ENCODE data around the gene APP.

The APP gene

GRCh38 chr21:26112975-26113374 lies 57.6 kb downstream of the APP start:
- no peak for FAIRE-seq
- DNase-seq (ENCODE audit: insufficient read length, low spot score) = no peak
- no peak for TF ChIP-seq POLR2A (IDR thresholded peaks at IDR 0.05; ENCODE audit: low read depth, low read length)
- no peak for TF ChIP-seq POLR2AphosphoS5 (IDR thresholded peaks at IDR 0.05; ENCODE audit: low read depth, low read length)
- no peak for TF ChIP-seq PAX5 (IDR thresholded peaks at IDR 0.05; ENCODE audit: insufficient read depth, low read length, severe bottlenecking)
- no peak for TF ChIP-seq SPI1 (IDR thresholded peaks at IDR 0.05; ENCODE audit: low read depth, low read length)
- no peak for TF ChIP-seq POU2F2 (IDR thresholded peaks at IDR 0.05; ENCODE audit: low read depth, low read length)
- TF ChIP-seq TAF1 (IDR thresholded peaks at IDR 0.05; ENCODE audit: low read depth, low read length) = no peak

GRCh38 chr21:26112127-26112742 lies 58.3 kb downstream of the APP start:
- FAIRE-seq (no peak), DNase-seq (ENCODE audit: insufficient read length, low spot score) (no peak)
- TF ChIP-seq POU2F2 (IDR thresholded peaks at IDR 0.05; ENCODE audit: low read depth, low read length) = no peak
- no peak for TF ChIP-seq POLR2A (IDR thresholded peaks at IDR 0.05; ENCODE audit: low read depth, low read length)
- TF ChIP-seq POLR2AphosphoS5 (IDR thresholded peaks at IDR 0.05; ENCODE audit: low read depth, low read length) = no peak
- no peak for TF ChIP-seq SPI1 (IDR thresholded peaks at IDR 0.05; ENCODE audit: low read depth, low read length)
- no peak for TF ChIP-seq PAX5 (IDR thresholded peaks at IDR 0.05; ENCODE audit: insufficient read depth, low read length, severe bottlenecking)
- no peak for TF ChIP-seq TAF1 (IDR thresholded peaks at IDR 0.05; ENCODE audit: low read depth, low read length)

- TF ChIP-seq PAX5 (IDR thresholded peaks at IDR 0.05; ENCODE audit: insufficient read depth, low read length, severe bottlenecking) = no peak
- no peak for TF ChIP-seq POU2F2 (IDR thresholded peaks at IDR 0.05; ENCODE audit: low read depth, low read length)
- no peak for TF ChIP-seq POLR2AphosphoS5 (IDR thresholded peaks at IDR 0.05; ENCODE audit: low read depth, low read length)
- no peak for TF ChIP-seq SPI1 (IDR thresholded peaks at IDR 0.05; ENCODE audit: low read depth, low read length)
- TF ChIP-seq TAF1 (IDR thresholded peaks at IDR 0.05; ENCODE audit: low read depth, low read length) = no peak
- TF ChIP-seq POLR2A (IDR thresholded peaks at IDR 0.05; ENCODE audit: low read depth, low read length) = no peak
- DNase-seq (ENCODE audit: insufficient read length, low spot score) = no peak
- FAIRE-seq = no peak
These were observed 59.9 kb downstream of the APP start for GRCh38 chr21:26110715-26111114.

- FAIRE-seq (no peak), DNase-seq (ENCODE audit: insufficient read length, low spot score) (no peak)
- TF ChIP-seq POLR2A (IDR thresholded peaks at IDR 0.05; ENCODE audit: low read depth, low read length) (no peak), POLR2AphosphoS5 (IDR thresholded peaks at IDR 0.05; ENCODE audit: low read depth, low read length) (no peak), PAX5 (IDR thresholded peaks at IDR 0.05; ENCODE audit: insufficient read depth, low read length, severe bottlenecking) (no peak), SPI1 (IDR thresholded peaks at IDR 0.05; ENCODE audit: low read depth, low read length) (no peak), POU2F2 (IDR thresholded peaks at IDR 0.05; ENCODE audit: low read depth, low read length) (no peak), TAF1 (IDR thresholded peaks at IDR 0.05; ENCODE audit: low read depth, low read length) (no peak)
These were observed 63.1 kb downstream of the APP start for GRCh38 chr21:26107429-26107828.

GRCh38 chr21:26106562-26106961 lies 64.0 kb downstream of the APP start:
- DNase-seq (ENCODE audit: insufficient read length, low spot score) = no peak
- TF ChIP-seq SPI1 (IDR thresholded peaks at IDR 0.05; ENCODE audit: low read depth, low read length) = no peak
- FAIRE-seq = no peak

- TF ChIP-seq SPI1 (IDR thresholded peaks at IDR 0.05; ENCODE audit: low read depth, low read length) = no peak
- TF ChIP-seq PAX5 (IDR thresholded peaks at IDR 0.05; ENCODE audit: insufficient read depth, low read length, severe bottlenecking) = no peak
- no peak for TF ChIP-seq TAF1 (IDR thresholded peaks at IDR 0.05; ENCODE audit: low read depth, low read length)
- no peak for TF ChIP-seq POU2F2 (IDR thresholded peaks at IDR 0.05; ENCODE audit: low read depth, low read length)
- no peak for TF ChIP-seq POLR2A (IDR thresholded peaks at IDR 0.05; ENCODE audit: low read depth, low read length)
- no peak for TF ChIP-seq POLR2AphosphoS5 (IDR thresholded peaks at IDR 0.05; ENCODE audit: low read depth, low read length)
- FAIRE-seq = no peak
- no peak for DNase-seq (ENCODE audit: insufficient read length, low spot score)
These were observed 64.8 kb downstream of the APP start for GRCh38 chr21:26105819-26106218.

- FAIRE-seq = no peak
- TF ChIP-seq POU2F2 (IDR thresholded peaks at IDR 0.05; ENCODE audit: low read depth, low read length) (no peak), SPI1 (IDR thresholded peaks at IDR 0.05; ENCODE audit: low read depth, low read length) (no peak), POLR2A (IDR thresholded peaks at IDR 0.05; ENCODE audit: low read depth, low read length) (no peak), TAF1 (IDR thresholded peaks at IDR 0.05; ENCODE audit: low read depth, low read length) (no peak), PAX5 (IDR thresholded peaks at IDR 0.05; ENCODE audit: insufficient read depth, low read length, severe bottlenecking) (no peak), POLR2AphosphoS5 (IDR thresholded peaks at IDR 0.05; ENCODE audit: low read depth, low read length) (no peak)
- no peak for DNase-seq (ENCODE audit: insufficient read length, low spot score)
These were observed 70.0 kb downstream of the APP start for GRCh38 chr21:26100573-26100972.

- DNase-seq (ENCODE audit: insufficient read length, low spot score) = no peak
- FAIRE-seq = no peak
- TF ChIP-seq POLR2AphosphoS5 (IDR thresholded peaks at IDR 0.05; ENCODE audit: low read depth, low read length) = no peak
- no peak for TF ChIP-seq POLR2A (IDR thresholded peaks at IDR 0.05; ENCODE audit: low read depth, low read length)
- no peak for TF ChIP-seq SPI1 (IDR thresholded peaks at IDR 0.05; ENCODE audit: low read depth, low read length)
- TF ChIP-seq POU2F2 (IDR thresholded peaks at IDR 0.05; ENCODE audit: low read depth, low read length) = no peak
- TF ChIP-seq PAX5 (IDR thresholded peaks at IDR 0.05; ENCODE audit: insufficient read depth, low read length, severe bottlenecking) = no peak
- no peak for TF ChIP-seq TAF1 (IDR thresholded peaks at IDR 0.05; ENCODE audit: low read depth, low read length)
These were observed 70.9 kb downstream of the APP start for GRCh38 chr21:26099610-26100219.

GRCh38 chr21:26098772-26099397 lies 71.7 kb downstream of the APP start:
- TF ChIP-seq POLR2AphosphoS5 (IDR thresholded peaks at IDR 0.05; ENCODE audit: low read depth, low read length) (no peak), POU2F2 (IDR thresholded peaks at IDR 0.05; ENCODE audit: low read depth, low read length) (no peak), SPI1 (IDR thresholded peaks at IDR 0.05; ENCODE audit: low read depth, low read length) (no peak), POLR2A (IDR thresholded peaks at IDR 0.05; ENCODE audit: low read depth, low read length) (no peak), PAX5 (IDR thresholded peaks at IDR 0.05; ENCODE audit: insufficient read depth, low read length, severe bottlenecking) (no peak), TAF1 (IDR thresholded peaks at IDR 0.05; ENCODE audit: low read depth, low read length) (no peak)
- FAIRE-seq (no peak), DNase-seq (ENCODE audit: insufficient read length, low spot score) (no peak)

Measured in GM12891 (cell line).